Glutamatergic neuron (in vitro differentiated cells): ENCODE data around the gene CYSLTR2. TPM values are rescaled to one million over a fixed set of nuclear protein-coding genes. Genes with fewer than 3 reads are reported as not detected.

ENCODE experiments used
- DNase-seq: peaks from one replicate; pipeline ENCODE4 v3.0.0; 2022
- H3K27ac Mint-ChIP-seq: one replicate; pipeline ENCODE4 v1.8.0; 2020; ENCODE audit warnings: mild to moderate bottlenecking, mixed read lengths, inconsistent platforms; ENCODE audit not compliant: unreplicated experiment
- H3K27me3 Mint-ChIP-seq: one replicate; pipeline ENCODE4 v1.8.0; 2020; ENCODE audit warnings: mild to moderate bottlenecking, moderate library complexity, mixed read lengths, inconsistent platforms; ENCODE audit not compliant: unreplicated experiment
- H3K36me3 Mint-ChIP-seq: one replicate; pipeline ENCODE4 v1.8.0; 2020; ENCODE audit warnings: mild to moderate bottlenecking, mixed read lengths, inconsistent platforms; ENCODE audit not compliant: unreplicated experiment
- H3K4me1 Mint-ChIP-seq: one replicate; pipeline ENCODE4 v1.8.0; 2020; ENCODE audit warnings: mild to moderate bottlenecking, low read depth, mixed read lengths, inconsistent platforms; ENCODE audit not compliant: unreplicated experiment
- H3K4me3 Mint-ChIP-seq: one replicate; pipeline ENCODE4 v1.8.0; 2020; ENCODE audit warnings: mild to moderate bottlenecking, mixed read lengths, inconsistent platforms; ENCODE audit not compliant: unreplicated experiment
- H3K9me3 Mint-ChIP-seq: one replicate; pipeline ENCODE4 v1.8.0; 2020; ENCODE audit warnings: mild to moderate bottlenecking, moderate library complexity, mixed read lengths, inconsistent platforms; ENCODE audit not compliant: unreplicated experiment
- CTCF ChIP-seq: fragments of 200-600 bp; sonication (generic); IDR thresholded peaks from one replicate; pipeline ENCODE4 v1.5.0; 2021; ENCODE audit not compliant: partially characterized antibody, unreplicated experiment
- total RNA-seq: library from RNA; stranded (reverse); fragmentation: NEBNext Ultra II Directional; extraction: Animal tissue kit (Norgen Biotek cat#: 25700); gene quantifications from one replicate; pipeline ENCODE4 v1.2.1, GENCODE V29; 2021; ENCODE audit not compliant: unreplicated experiment

The CYSLTR2 gene
- total RNA-seq, 1 donor from 2014 or later: 4.9 TPM

GRCh38 chr13:48741377-48741776 is 87.6 kb downstream of the CYSLTR2 start:
- Mint-ChIP-seq H3K4me1 (no peaks in the 10 kb centered on the region), H3K27me3 (peaks cover 2% of the 10 kb centered on the region), H3K4me3 (no peak overlapping the region), H3K27ac (no peak overlapping the region), H3K9me3 (no peaks in the 10 kb centered on the region), H3K36me3 (no peaks in the 10 kb centered on the region)
- DNase-seq: no peak
- TF ChIP-seq CTCF: no peak

GRCh38 chr13:48746821-48747220 is 93.1 kb downstream of the CYSLTR2 start:
- H3K9me3 Mint-ChIP-seq: peaks cover 4% of the 10 kb centered on the region
- H3K4me1 Mint-ChIP-seq: peaks cover 1% of the 10 kb centered on the region
- no peaks in the 10 kb centered on the region for H3K36me3 Mint-ChIP-seq
- no peak for DNase-seq
- no peak for TF ChIP-seq CTCF
- no peak overlapping the region for H3K27ac Mint-ChIP-seq
- H3K27me3 Mint-ChIP-seq: peaks cover 5% of the 10 kb centered on the region
- no peak overlapping the region for H3K4me3 Mint-ChIP-seq

- no peak for DNase-seq
- H3K27ac Mint-ChIP-seq: no peak overlapping the region
- H3K27me3 Mint-ChIP-seq: peaks cover 3% of the 10 kb centered on the region
- no peak for TF ChIP-seq CTCF
- peaks cover 1% of the 10 kb centered on the region for H3K4me1 Mint-ChIP-seq
- no peaks in the 10 kb centered on the region for H3K36me3 Mint-ChIP-seq
- peaks cover 4% of the 10 kb centered on the region for H3K9me3 Mint-ChIP-seq
- H3K4me3 Mint-ChIP-seq: no peak overlapping the region
Observed at GRCh38 chr13:48748681-48749080, 95.0 kb downstream of the CYSLTR2 start.

- no peak overlapping the region for H3K4me3 Mint-ChIP-seq
- no peak for TF ChIP-seq CTCF
- peaks cover 4% of the 10 kb centered on the region for H3K9me3 Mint-ChIP-seq
- peaks cover 3% of the 10 kb centered on the region for H3K27me3 Mint-ChIP-seq
- no peak overlapping the region for H3K27ac Mint-ChIP-seq
- H3K4me1 Mint-ChIP-seq: peaks cover 1% of the 10 kb centered on the region
- no peaks in the 10 kb centered on the region for H3K36me3 Mint-ChIP-seq
- DNase-seq: no peak
Observed at GRCh38 chr13:48749144-48749543, 95.4 kb downstream of the CYSLTR2 start.

- TF ChIP-seq CTCF: peak; percentile 45
- H3K27me3 Mint-ChIP-seq: peaks cover 3% of the 10 kb centered on the region
- peaks cover 1% of the 10 kb centered on the region for H3K4me1 Mint-ChIP-seq
- peaks cover 4% of the 10 kb centered on the region for H3K9me3 Mint-ChIP-seq
- H3K27ac Mint-ChIP-seq: peak overlapping the region; percentile 69
- H3K36me3 Mint-ChIP-seq: no peaks in the 10 kb centered on the region
- peak; percentile 63 for DNase-seq
- H3K4me3 Mint-ChIP-seq: no peak overlapping the region
Observed at GRCh38 chr13:48749699-48750473, 96.2 kb downstream of the CYSLTR2 start.
